Non-pigmented ciliary epithelial cell (primary cell): Measurements from ENCODE around the gene CPEB4.

ENCODE experiments used
- DNase-seq: peaks from one replicate; pipeline ENCODE4 v3.0.0-alpha.2; 2010; ENCODE audit warnings: low read depth

CPEB4 gene

DNA sequence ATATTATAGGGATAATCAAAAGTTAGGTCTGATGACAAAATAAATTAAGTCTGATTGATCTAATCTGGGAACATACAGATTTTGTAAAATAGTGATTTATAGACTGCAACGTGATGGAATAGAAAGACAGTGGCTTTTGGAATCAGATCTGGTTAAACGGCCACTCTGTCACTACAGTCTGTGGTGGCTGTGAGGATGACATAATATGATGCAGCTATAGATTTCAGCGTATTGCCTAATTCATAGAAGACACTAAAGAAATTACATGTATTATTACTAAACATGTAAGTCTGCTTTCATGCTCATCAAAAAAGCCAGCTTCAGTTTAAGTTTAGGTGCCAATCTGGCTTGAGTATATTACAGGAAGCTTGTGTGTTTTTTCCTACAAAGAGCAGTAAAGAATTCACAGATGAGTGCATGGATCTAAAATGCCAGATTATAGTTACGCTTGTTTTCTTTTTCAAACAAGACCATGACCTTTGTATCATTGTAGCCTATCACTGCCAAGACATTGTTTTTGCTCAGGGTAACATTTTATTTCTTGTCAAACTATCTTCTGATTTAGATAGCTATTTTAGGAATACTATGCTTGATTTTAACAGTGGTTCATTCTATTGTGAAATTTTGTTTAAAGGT is 25.7 kb downstream of the CPEB4 start:
- DNase-seq, result no peak

DNA sequence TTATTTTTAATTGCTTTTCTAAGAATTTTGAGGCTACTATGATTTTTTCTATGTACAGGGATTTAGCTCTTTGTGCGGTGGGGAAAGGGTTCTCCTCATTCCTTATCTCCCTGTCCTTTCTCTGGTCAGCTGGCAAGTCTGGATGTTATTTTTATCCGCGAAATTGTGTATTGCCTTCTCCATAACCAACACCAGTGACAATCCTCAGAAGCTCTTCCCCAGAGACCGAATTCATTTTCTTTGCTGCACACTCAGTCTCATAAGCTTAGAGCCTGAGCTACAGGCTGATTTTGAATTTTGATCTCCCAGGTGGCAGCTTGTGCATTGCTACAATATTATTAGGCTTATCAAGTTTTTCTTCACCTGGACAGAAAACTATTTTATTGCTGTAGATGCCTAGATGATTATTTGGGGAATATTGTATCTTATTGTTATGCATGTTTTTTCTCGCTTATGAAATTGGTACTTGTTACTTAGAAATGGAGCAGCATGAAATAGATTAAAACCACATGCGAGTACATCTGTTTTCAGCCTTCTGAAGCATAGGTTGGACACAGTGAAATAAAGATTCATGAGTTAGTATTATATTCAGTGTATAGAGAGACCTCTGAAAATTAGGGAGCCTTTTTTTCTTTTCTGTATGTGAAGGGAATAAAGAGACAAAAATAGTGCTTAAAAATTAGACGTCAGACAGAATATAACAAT is 27.3 kb downstream of the CPEB4 start:
- no peak for DNase-seq

GRCh38 chr5:173916233-173916632 is 28.1 kb downstream of the CPEB4 start:
- no peak for DNase-seq

- peak; percentile 62 for DNase-seq
Observed at GRCh38 chr5:173917788-173918786, 29.9 kb downstream of the CPEB4 start.

- no peak for DNase-seq
Observed at GRCh38 chr5:173919443-173919842, 31.3 kb downstream of the CPEB4 start.

- DNase-seq, result no peak
Observed at GRCh38 chr5:173920024-173920753, 32.0 kb downstream of the CPEB4 start.

DNA sequence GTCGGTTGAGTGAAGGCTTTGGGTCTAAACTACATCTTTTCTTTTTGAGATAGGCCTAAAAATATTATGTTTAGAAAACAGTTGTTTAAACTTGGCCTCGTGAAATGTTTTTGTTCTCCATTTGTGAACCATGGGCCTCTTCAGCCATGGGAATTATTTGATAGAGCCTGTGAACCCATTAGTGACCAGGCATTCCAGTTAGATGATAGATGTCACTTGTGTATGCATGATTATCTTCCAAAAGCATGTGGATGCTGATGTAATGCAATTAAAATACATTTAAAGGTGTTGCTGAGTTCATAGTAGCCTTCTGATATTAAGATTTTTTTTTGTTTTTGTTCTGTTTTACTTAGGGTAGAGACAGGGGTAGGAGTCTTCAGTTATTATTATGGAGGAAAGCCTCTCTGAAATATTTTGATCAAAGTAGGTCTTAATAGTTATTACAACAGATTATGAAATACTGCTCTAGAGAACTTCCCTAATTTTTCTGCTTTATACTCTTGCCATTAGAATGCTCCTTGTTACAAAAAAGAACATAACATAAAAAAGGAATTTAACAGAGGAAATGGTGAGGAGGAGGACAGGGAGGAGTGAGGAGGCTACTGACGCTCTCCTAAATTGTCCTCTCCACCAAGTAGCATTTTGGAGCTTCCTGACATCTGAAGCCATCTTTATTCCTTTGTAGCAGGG is 32.9 kb downstream of the CPEB4 start:
- DNase-seq, result no peak

- DNase-seq, result no peak
Observed at GRCh38 chr5:173922527-173922926, 34.4 kb downstream of the CPEB4 start.

DNA sequence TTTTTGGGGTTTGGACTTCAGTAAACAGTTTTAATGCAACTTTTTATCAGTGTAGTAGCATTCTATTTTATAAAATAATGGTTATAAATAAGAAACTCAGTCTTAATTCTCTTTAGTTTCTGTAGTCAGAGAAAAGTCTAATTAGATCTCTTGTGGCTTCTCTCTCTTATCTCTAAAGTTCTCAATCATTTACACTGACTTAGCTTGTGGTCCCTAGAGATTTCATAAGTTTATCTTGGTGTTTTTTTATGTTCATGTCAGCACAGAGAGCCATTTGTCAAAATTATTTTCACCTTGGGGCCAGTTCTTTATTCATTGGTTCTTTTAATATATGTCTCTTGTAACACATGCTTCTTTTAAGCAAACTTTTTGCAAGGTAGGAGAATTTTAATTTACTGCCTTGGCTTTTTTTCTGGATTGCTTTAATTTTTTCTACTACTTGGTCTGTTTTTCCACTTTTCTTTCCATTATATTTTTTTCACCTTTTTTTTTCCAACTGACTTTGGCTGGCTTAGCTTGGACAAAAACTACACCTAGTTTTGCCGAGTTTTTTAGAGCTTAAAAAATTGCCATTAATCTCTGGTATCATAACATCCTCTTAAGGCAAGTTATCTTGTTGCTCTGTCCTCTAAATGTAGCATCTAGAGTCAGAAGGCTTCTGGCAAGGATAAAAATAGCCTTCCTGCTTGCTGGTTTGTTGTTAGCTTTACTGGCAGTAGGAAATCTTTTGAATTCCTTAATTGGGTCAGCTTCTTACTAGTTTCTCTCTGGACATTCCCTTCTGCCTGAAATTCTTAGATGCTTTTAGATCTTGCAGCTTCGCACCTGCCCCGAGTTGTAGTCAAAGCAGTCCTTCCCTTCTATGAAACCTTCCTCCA is 35.3 kb downstream of the CPEB4 start:
- DNase-seq, result peak; percentile 28

DNA sequence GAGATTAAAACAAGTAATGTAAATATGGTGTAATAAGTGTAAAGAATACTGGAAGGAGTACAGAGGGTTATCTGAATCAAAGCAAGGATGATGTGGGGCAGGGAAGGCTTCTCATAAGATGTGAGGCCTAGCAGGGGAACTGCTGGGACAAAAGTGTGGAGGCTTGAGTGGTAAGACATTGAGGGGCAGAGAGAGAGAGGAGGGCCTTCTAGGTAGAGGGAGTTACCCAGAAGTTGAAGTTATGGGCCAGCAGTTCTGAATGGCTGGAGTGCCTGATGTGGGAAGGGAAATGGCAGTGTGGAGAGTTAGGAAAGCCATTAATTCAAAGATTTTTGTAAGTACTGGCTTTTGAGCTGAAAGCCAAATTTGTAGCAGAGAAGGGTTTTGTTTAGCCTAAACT is 36.8 kb downstream of the CPEB4 start:
- DNase-seq, result no peak

GRCh38 chr5:173925449-173926071 is 37.4 kb downstream of the CPEB4 start:
- DNase-seq, result peak; percentile 32

DNA sequence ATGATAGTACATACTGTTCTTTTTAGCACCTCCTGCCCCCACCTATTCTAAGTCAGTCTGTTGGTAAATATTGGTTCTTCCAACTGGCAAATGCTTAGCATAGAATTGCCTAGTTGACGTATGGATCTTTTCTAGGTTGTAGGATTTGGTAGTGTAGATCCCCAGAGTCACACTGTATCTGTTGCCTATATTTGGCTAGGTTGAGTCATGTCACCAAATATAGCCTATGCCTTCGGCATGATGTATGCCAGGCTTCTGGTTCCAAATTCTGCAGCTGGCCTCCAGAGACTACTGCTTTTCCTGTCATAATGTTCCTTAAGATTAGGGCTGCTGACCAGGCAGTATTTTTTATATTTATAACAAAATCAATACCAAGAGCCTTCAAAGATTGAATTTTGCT is 38.2 kb downstream of the CPEB4 start:
- DNase-seq, result no peak

- no peak for DNase-seq
Observed at GRCh38 chr5:173928871-173929574, 40.9 kb downstream of the CPEB4 start.

- DNase-seq, result no peak
Observed at GRCh38 chr5:173932695-173933139, 44.6 kb downstream of the CPEB4 start.

GRCh38 chr5:173933901-173934300 is 45.8 kb downstream of the CPEB4 start:
- DNase-seq, result no peak

DNA sequence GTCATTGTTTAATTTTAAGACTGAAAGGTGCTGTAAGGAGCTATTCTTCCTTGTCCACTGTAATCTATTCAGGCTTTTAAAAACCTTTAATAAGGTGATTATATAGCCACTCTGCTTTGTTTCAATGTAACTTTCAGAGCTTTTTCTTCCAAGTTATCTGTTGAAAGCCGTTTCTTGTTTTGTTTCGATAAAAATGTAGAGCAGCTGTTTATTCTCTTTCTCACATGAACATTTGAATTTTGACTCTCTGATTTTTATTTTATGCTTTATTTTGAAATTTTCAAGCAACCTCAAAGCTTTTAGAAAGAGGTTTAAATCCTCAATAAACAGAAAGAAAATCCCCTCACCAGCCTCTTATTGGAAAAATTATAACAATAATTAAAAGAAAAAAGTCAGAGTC is 47.2 kb downstream of the CPEB4 start:
- DNase-seq, result no peak

GRCh38 chr5:173940269-173940668 is 52.1 kb downstream of the CPEB4 start:
- no peak for DNase-seq

DNA sequence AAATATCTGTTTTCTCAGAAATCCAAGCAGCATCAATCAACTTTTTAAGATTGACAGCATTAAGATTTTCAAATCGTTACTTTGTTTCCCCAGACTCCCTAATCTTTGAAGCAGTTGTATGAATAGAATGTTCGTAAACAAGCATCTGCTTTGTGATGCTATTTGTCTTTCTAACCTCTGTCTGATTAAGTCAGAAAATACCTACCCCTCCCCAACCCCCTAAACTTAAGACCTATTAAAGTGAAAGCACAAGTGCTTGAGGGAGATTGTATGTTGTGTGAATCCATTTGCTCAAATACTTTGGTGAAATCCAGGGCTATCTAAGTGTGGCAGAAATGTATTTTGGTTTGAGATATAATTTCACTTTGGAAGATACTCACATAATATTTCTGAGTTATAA is 53.0 kb downstream of the CPEB4 start:
- no peak for DNase-seq

GRCh38 chr5:173941758-173942401 is 53.7 kb downstream of the CPEB4 start:
- DNase-seq, result no peak
